H9 (cell line): ENCODE results near the gene ARHGEF12. TPM values are rescaled to one million over a fixed set of nuclear protein-coding genes. Genes with fewer than 3 reads are reported as not detected.

Source experiments
- DNase-seq: peaks from one replicate; pipeline ENCODE4 v3.0.0-alpha.2; 2017
- H2AFZ ChIP-seq: one replicate; pipeline ENCODE4 v1.6.1; 2013; ENCODE audit warnings: mild to moderate bottlenecking, low read length, control low read depth, moderate library complexity
- H2AK5ac ChIP-seq: 2 replicates; pipeline ENCODE4 v1.6.1; 2013; ENCODE audit warnings: low read length, control low read depth, mixed read lengths; ENCODE audit not compliant: insufficient read length
- H2BK120ac ChIP-seq: one replicate; pipeline ENCODE4 v1.6.1; 2013; ENCODE audit warnings: low read depth, mild to moderate bottlenecking, low read length, control low read depth, inconsistent platforms; ENCODE audit not compliant: poor library complexity, severe bottlenecking
- H2BK12ac ChIP-seq: 2 replicates; pipeline ENCODE4 v1.6.1; 2013; ENCODE audit warnings: low read length, control low read depth, mixed read lengths, low read depth; ENCODE audit not compliant: insufficient read length
- H2BK15ac ChIP-seq: 2 replicates; pipeline ENCODE4 v1.6.1; 2013; ENCODE audit warnings: low read depth, low read length, control low read depth
- H2BK20ac ChIP-seq: one replicate; pipeline ENCODE4 v1.6.1; 2013; ENCODE audit warnings: low read depth, mild to moderate bottlenecking, low read length, control low read depth, inconsistent platforms; ENCODE audit not compliant: poor library complexity, severe bottlenecking
- H2BK5ac ChIP-seq: 2 replicates; pipeline ENCODE4 v1.6.1; 2013; ENCODE audit warnings: low read length, control low read depth, mixed read lengths; ENCODE audit not compliant: insufficient read length
- H3K14ac ChIP-seq: 2 replicates; pipeline ENCODE4 v1.6.1; 2013; ENCODE audit warnings: low read length, control low read depth; ENCODE audit not compliant: insufficient read depth
- H3K18ac ChIP-seq: 2 replicates; pipeline ENCODE4 v1.6.1; 2013; ENCODE audit warnings: low read depth, mild to moderate bottlenecking, mixed read lengths, low read length, control low read depth; ENCODE audit not compliant: insufficient read length
- H3K23ac ChIP-seq: 2 replicates; pipeline ENCODE4 v1.6.1; 2013; ENCODE audit warnings: low read length, control low read depth, mixed read lengths, low read depth; ENCODE audit not compliant: insufficient read length
- H3K23me2 ChIP-seq: 2 replicates; pipeline ENCODE4 v1.6.1; 2013; ENCODE audit warnings: low read depth, mild to moderate bottlenecking, mixed read lengths, low read length, control low read depth; ENCODE audit not compliant: insufficient read length, poor library complexity, severe bottlenecking
- H3K27ac ChIP-seq: 2 replicates; pipeline ENCODE4 v1.5.1; 2013; ENCODE audit warnings: low read length, control low read depth, mixed read lengths, low read depth; ENCODE audit not compliant: insufficient read length
- H3K27me3 ChIP-seq: 2 replicates; pipeline ENCODE4 v1.6.1; 2013; ENCODE audit warnings: low read length, control low read depth, inconsistent platforms; ENCODE audit not compliant: insufficient read depth
- H3K4ac ChIP-seq: 2 replicates; pipeline ENCODE4 v1.6.1; 2013; ENCODE audit warnings: low read depth, mild to moderate bottlenecking, control low read depth, inconsistent platforms, low read length, moderate library complexity
- H3K4me1 ChIP-seq: 2 replicates; pipeline ENCODE4 v1.6.1; 2013; ENCODE audit warnings: low read length, control low read depth, inconsistent platforms; ENCODE audit not compliant: insufficient read depth
- H3K4me2 ChIP-seq: 2 replicates; pipeline ENCODE4 v1.6.1; 2013; ENCODE audit warnings: low read length, control low read depth, mixed read lengths; ENCODE audit not compliant: insufficient read length, insufficient read depth
- H3K56ac ChIP-seq: 2 replicates; pipeline ENCODE4 v1.6.1; 2013; ENCODE audit warnings: low read depth, mild to moderate bottlenecking, mixed read lengths, low read length, control low read depth; ENCODE audit not compliant: insufficient read length
- H3K79me1 ChIP-seq: 2 replicates; pipeline ENCODE4 v1.6.1; 2013; ENCODE audit warnings: low read depth, mild to moderate bottlenecking, moderate library complexity, low read length, control low read depth, inconsistent platforms; ENCODE audit not compliant: insufficient read depth, poor library complexity, severe bottlenecking
- H3K79me2 ChIP-seq: 2 replicates; pipeline ENCODE4 v1.6.1; 2013; ENCODE audit warnings: low read length, control low read depth, inconsistent platforms; ENCODE audit not compliant: insufficient read depth
- H3K9ac ChIP-seq: 2 replicates; pipeline ENCODE4 v1.6.1; 2013; ENCODE audit warnings: low read length, control low read depth, mixed read lengths; ENCODE audit not compliant: insufficient read length; ENCODE audit errors: extremely low read depth
- H3K9me3 ChIP-seq: one replicate; pipeline ENCODE4 v1.6.1; 2013; ENCODE audit warnings: low read depth, low read length, inconsistent platforms; ENCODE audit not compliant: control insufficient read depth
- H3T11ph ChIP-seq: one replicate; pipeline ENCODE4 v1.6.1; 2013; ENCODE audit warnings: mild to moderate bottlenecking, low read length, control low read depth, inconsistent platforms
- H4K20me1 ChIP-seq: one replicate; pipeline ENCODE4 v1.6.1; 2013; ENCODE audit not compliant: control insufficient read depth, insufficient read length, insufficient read depth
- H4K5ac ChIP-seq: 2 replicates; pipeline ENCODE4 v1.6.1; 2013; ENCODE audit warnings: low read depth, mild to moderate bottlenecking, mixed read lengths, low read length, control low read depth; ENCODE audit not compliant: insufficient read length
- H4K8ac ChIP-seq: replicated peaks from 2 replicates; pipeline ENCODE4 v1.6.1; 2013; ENCODE audit warnings: low read length, control low read depth, mixed read lengths, low read depth; ENCODE audit not compliant: insufficient read length
- H4K91ac ChIP-seq: 2 replicates; pipeline ENCODE4 v1.6.1; 2013; ENCODE audit warnings: low read depth, mild to moderate bottlenecking, moderate library complexity, mixed read lengths, low read length, control low read depth; ENCODE audit not compliant: insufficient read length
- H3K27ac Mint-ChIP-seq, 3 experiments: 2 replicates in 2 of 3; 3 replicates in 1 of 3; pipeline ENCODE4 v1.8.0; 2020 to 2021; ENCODE audit warnings: mixed read lengths in 3 of 3, mild to moderate bottlenecking in 1 of 3, moderate library complexity in 1 of 3
- H3K27me3 Mint-ChIP-seq: 2 replicates; pipeline ENCODE4 v1.8.0; 2021; ENCODE audit warnings: low read depth, mild to moderate bottlenecking, moderate library complexity, mixed read lengths
- H3K36me3 Mint-ChIP-seq, 3 experiments: 2 replicates in 2 of 3; 3 replicates in 1 of 3; pipeline ENCODE4 v1.8.0; 2020 to 2021; ENCODE audit warnings: low read depth in 3 of 3, mixed read lengths in 3 of 3; ENCODE audit not compliant: insufficient read depth in 1 of 3
- H3K4me1 Mint-ChIP-seq, 2 experiments: 2 replicates each; pipeline ENCODE4 v1.8.0; 2020; ENCODE audit warnings: mixed read lengths in 2 of 2
- H3K4me3 Mint-ChIP-seq, 2 experiments: 2 replicates in 1 of 2; 3 replicates in 1 of 2; pipeline ENCODE4 v1.8.0; 2020 to 2021; ENCODE audit warnings: mild to moderate bottlenecking in 2 of 2, mixed read lengths in 2 of 2, moderate library complexity in 1 of 2
- H3K9me3 Mint-ChIP-seq, 2 experiments: 2 replicates in 1 of 2; 3 replicates in 1 of 2; pipeline ENCODE4 v1.8.0; 2020; ENCODE audit warnings: mild to moderate bottlenecking in 2 of 2, mixed read lengths in 2 of 2, moderate library complexity in 1 of 2
- WGBS: extraction: QIAGEN DNeasy Blood & Tissue Kit; methylation state at CpG from one replicate; pipeline ENCODE4 v1.1.7; 2013; ENCODE audit warnings: missing lambda C conversion rate, low lambda C conversion rate, mixed read lengths; ENCODE audit not compliant: insufficient read length; ENCODE audit errors: extremely low coverage; 5-methylcytosine and 5-hydroxymethylcytosine counted together
- total RNA-seq: library from RNA; stranded (reverse); gene quantifications from 2 replicates; pipeline ENCODE4 v1.2.1, GENCODE V29; 2021
- TF ChIP-seq, protein P1 (sequence below): fragments of 200-600 bp; sonication (generic); conservative IDR thresholded peaks from 3 replicates; pipeline ENCODE4 v1.8.0; 2021; ENCODE audit warnings: antibody characterized with exemption, mild to moderate bottlenecking

The ARHGEF12 gene
- total RNA-seq, 1 experiment from 2014 or later: 27.0 TPM

GRCh38 chr11:120521176-120521575 lies 185.0 kb downstream of the ARHGEF12 start:
- no peaks in the 10 kb centered on the region for H3K79me1 ChIP-seq
- WGBS: no CpG with 5 or more reads among the region's 7 CpGs
- no peak overlapping the region for H2BK20ac ChIP-seq
- H3K4me1 Mint-ChIP-seq: peaks cover 39 to 44% of the 10 kb centered on the region in 2 experiments
- no peak overlapping the region for H3K27ac ChIP-seq
- H4K20me1 ChIP-seq: no peaks in the 10 kb centered on the region
- no peak overlapping the region for H4K8ac ChIP-seq
- peaks cover 23% of the 10 kb centered on the region for H3K27me3 Mint-ChIP-seq
- no peak overlapping the region for H4K5ac ChIP-seq
- H2AFZ ChIP-seq: no peak overlapping the region
- no peak overlapping the region for H3K4ac ChIP-seq
- H3K36me3 Mint-ChIP-seq: no peaks in the 10 kb centered on the region; a peak in 1 of 7 replicates
- no peak overlapping the region for H3K4me3 Mint-ChIP-seq
- H2BK5ac ChIP-seq: no peak overlapping the region
- no peak overlapping the region for H3K27ac Mint-ChIP-seq
- no peak overlapping the region for H2BK15ac ChIP-seq
- TF ChIP-seq, protein P1, sequence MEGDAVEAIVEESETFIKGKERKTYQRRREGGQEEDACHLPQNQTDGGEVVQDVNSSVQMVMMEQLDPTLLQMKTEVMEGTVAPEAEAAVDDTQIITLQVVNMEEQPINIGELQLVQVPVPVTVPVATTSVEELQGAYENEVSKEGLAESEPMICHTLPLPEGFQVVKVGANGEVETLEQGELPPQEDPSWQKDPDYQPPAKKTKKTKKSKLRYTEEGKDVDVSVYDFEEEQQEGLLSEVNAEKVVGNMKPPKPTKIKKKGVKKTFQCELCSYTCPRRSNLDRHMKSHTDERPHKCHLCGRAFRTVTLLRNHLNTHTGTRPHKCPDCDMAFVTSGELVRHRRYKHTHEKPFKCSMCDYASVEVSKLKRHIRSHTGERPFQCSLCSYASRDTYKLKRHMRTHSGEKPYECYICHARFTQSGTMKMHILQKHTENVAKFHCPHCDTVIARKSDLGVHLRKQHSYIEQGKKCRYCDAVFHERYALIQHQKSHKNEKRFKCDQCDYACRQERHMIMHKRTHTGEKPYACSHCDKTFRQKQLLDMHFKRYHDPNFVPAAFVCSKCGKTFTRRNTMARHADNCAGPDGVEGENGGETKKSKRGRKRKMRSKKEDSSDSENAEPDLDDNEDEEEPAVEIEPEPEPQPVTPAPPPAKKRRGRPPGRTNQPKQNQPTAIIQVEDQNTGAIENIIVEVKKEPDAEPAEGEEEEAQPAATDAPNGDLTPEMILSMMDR: no peak
- no peak overlapping the region for H3K18ac ChIP-seq
- H3K79me2 ChIP-seq: no peaks in the 10 kb centered on the region
- H3K23ac ChIP-seq: no peak overlapping the region
- no peak overlapping the region for H3K56ac ChIP-seq
- H2AK5ac ChIP-seq: no peak overlapping the region
- no peaks in the 10 kb centered on the region for H3K23me2 ChIP-seq
- H4K91ac ChIP-seq: no peak overlapping the region
- no peak overlapping the region for H3T11ph ChIP-seq
- no peak overlapping the region for H3K4me2 ChIP-seq
- peaks cover 5% of the 10 kb centered on the region; the same call in 1 of the 2 replicates for H3K4me1 ChIP-seq
- DNase-seq: no peak
- no peaks in the 10 kb centered on the region for H3K9me3 ChIP-seq
- no peaks in the 10 kb centered on the region for H3K27me3 ChIP-seq
- no peaks in the 10 kb centered on the region for H3K9me3 Mint-ChIP-seq
- no peak overlapping the region for H2BK12ac ChIP-seq
- no peak overlapping the region for H3K9ac ChIP-seq
- no peak overlapping the region for H3K14ac ChIP-seq
- H2BK120ac ChIP-seq: no peak overlapping the region
